ENCODE results near the gene PAPPA. TPM values are rescaled to one million over a fixed set of nuclear protein-coding genes. Genes with fewer than 3 reads are reported as not detected.
A peak's percentile ranks its signal among the peaks of the same experiment; 100 is the strongest.

Gene PAPPA
- total RNA-seq, 1 donor, result 56.5 TPM

DNA sequence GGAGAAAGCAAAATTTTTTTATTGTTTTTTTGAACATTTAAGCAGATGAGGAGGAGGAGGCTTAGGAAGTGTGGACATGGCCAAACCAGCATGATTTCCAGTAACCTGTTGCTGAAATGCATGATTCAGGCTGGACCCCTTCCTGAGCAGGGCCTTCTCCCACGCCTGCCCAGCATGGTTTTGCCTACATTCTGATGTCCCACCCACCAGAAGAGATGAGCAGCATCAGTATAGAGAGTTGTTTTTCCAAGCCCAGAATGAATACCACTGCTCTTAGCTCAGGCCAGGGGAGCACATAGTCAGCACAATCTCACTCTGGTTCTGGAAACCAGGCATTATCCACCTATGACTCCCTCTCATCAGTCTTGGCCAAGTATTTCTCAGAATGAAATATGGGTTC, 90.1 kb downstream of the PAPPA start:
- peaks cover 4% of the 10 kb centered on the region for H3K36me3 ChIP-seq (ENCODE audit: insufficient read depth, low read length)
- no peak overlapping the region for H3K4me3 ChIP-seq (ENCODE audit: insufficient read depth, low read length)
- H3K9me3 ChIP-seq (ENCODE audit: low read depth, low read length), result no peaks in the 10 kb centered on the region
- TF ChIP-seq, protein P1, sequence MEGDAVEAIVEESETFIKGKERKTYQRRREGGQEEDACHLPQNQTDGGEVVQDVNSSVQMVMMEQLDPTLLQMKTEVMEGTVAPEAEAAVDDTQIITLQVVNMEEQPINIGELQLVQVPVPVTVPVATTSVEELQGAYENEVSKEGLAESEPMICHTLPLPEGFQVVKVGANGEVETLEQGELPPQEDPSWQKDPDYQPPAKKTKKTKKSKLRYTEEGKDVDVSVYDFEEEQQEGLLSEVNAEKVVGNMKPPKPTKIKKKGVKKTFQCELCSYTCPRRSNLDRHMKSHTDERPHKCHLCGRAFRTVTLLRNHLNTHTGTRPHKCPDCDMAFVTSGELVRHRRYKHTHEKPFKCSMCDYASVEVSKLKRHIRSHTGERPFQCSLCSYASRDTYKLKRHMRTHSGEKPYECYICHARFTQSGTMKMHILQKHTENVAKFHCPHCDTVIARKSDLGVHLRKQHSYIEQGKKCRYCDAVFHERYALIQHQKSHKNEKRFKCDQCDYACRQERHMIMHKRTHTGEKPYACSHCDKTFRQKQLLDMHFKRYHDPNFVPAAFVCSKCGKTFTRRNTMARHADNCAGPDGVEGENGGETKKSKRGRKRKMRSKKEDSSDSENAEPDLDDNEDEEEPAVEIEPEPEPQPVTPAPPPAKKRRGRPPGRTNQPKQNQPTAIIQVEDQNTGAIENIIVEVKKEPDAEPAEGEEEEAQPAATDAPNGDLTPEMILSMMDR (IDR thresholded peaks at IDR 0.05; ENCODE audit: extremely low read depth, low read depth, low read length), result no peak
- H3K27me3 ChIP-seq (ENCODE audit: insufficient read depth, low read length), result no peaks in the 10 kb centered on the region
- H3K4me2 ChIP-seq (ENCODE audit: insufficient read depth, low read length), result no peak overlapping the region
- H3K79me2 ChIP-seq (ENCODE audit: insufficient read depth, low read length), result no peaks in the 10 kb centered on the region
- H2AFZ ChIP-seq (ENCODE audit: low read length), result no peak overlapping the region
- H3K4me1 ChIP-seq (ENCODE audit: insufficient read depth, low read length), result peaks cover 7% of the 10 kb centered on the region
- no peaks in the 10 kb centered on the region for H4K20me1 ChIP-seq (ENCODE audit: insufficient read depth, low read length)
- no peak for DNase-seq (ENCODE audit: insufficient read length, low spot score, missing footprints)
- H3K27ac ChIP-seq (ENCODE audit: low read depth, low read length), result no peak overlapping the region

DNA sequence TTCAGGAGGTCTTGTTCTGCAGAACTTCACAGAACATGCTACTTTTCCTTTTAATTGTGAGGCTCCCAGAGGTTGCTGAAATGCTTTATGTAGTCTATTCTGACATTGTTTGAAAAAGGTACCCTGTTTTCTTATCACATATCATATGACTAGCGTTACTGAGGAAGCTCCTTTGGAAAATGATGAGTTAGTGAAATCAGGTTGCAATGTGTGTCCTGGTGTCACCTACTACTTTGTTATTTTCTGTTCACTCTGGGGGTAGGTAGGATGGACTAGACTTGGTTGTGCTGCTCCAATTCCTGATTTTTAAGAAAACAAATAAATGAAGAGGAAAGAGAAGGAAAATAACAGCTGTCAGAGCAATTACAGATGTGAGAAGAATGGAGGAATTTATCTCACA, 93.7 kb downstream of the PAPPA start:
- Histone ChIP-seq H4K20me1 (ENCODE audit: insufficient read depth, low read length) (no peaks in the 10 kb centered on the region), H3K4me1 (ENCODE audit: insufficient read depth, low read length) (no peaks in the 10 kb centered on the region), H3K79me2 (ENCODE audit: insufficient read depth, low read length) (no peaks in the 10 kb centered on the region), H3K4me3 (ENCODE audit: insufficient read depth, low read length) (no peak overlapping the region), H3K9me3 (ENCODE audit: low read depth, low read length) (no peaks in the 10 kb centered on the region), H3K36me3 (ENCODE audit: insufficient read depth, low read length) (peaks cover 4% of the 10 kb centered on the region), H3K27ac (ENCODE audit: low read depth, low read length) (no peak overlapping the region), H2AFZ (ENCODE audit: low read length) (no peak overlapping the region), H3K4me2 (ENCODE audit: insufficient read depth, low read length) (no peak overlapping the region), H3K27me3 (ENCODE audit: insufficient read depth, low read length) (no peaks in the 10 kb centered on the region)
- DNase-seq (ENCODE audit: insufficient read length, low spot score, missing footprints), result no peak
- TF ChIP-seq, protein P1 (IDR thresholded peaks at IDR 0.05; ENCODE audit: extremely low read depth, low read depth, low read length), result no peak

DNA sequence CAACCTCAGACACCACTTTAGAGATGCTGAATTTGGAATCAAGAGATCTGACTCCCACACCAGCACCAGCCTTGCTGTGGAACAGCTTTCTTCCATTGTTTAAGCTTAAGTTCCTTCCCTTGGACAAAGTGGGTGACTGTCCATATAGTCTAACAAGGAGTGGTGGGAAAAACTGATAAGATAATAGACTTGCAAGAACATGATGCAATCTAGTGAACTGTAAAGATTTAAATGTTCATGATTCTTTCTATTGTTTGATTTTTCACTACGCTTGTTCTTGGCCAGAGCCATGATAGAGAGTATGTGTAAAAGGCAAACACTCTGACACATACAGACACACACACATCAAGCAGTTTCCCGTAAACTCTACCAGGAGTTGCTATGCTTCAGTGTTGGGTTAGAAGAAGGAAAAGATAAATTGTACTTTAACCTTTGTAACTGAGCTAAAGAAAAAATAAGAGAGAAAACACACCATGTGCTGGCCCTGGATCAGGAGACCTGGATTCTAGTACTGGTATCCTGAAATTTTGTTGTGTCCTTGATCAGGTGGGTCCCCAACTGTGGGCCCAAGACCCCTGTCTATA, 94.3 kb downstream of the PAPPA start:
- Histone ChIP-seq H3K79me2 (ENCODE audit: insufficient read depth, low read length) (no peaks in the 10 kb centered on the region), H4K20me1 (ENCODE audit: insufficient read depth, low read length) (no peaks in the 10 kb centered on the region), H3K9me3 (ENCODE audit: low read depth, low read length) (no peaks in the 10 kb centered on the region), H3K27me3 (ENCODE audit: insufficient read depth, low read length) (no peaks in the 10 kb centered on the region), H3K4me1 (ENCODE audit: insufficient read depth, low read length) (no peaks in the 10 kb centered on the region), H3K4me3 (ENCODE audit: insufficient read depth, low read length) (no peak overlapping the region), H3K4me2 (ENCODE audit: insufficient read depth, low read length) (no peak overlapping the region), H2AFZ (ENCODE audit: low read length) (no peak overlapping the region), H3K27ac (ENCODE audit: low read depth, low read length) (no peak overlapping the region), H3K36me3 (ENCODE audit: insufficient read depth, low read length) (no peaks in the 10 kb centered on the region)
- TF ChIP-seq, protein P1 (IDR thresholded peaks at IDR 0.05; ENCODE audit: extremely low read depth, low read depth, low read length), result no peak
- peak; percentile 0 for DNase-seq (ENCODE audit: insufficient read length, low spot score, missing footprints)

DNA sequence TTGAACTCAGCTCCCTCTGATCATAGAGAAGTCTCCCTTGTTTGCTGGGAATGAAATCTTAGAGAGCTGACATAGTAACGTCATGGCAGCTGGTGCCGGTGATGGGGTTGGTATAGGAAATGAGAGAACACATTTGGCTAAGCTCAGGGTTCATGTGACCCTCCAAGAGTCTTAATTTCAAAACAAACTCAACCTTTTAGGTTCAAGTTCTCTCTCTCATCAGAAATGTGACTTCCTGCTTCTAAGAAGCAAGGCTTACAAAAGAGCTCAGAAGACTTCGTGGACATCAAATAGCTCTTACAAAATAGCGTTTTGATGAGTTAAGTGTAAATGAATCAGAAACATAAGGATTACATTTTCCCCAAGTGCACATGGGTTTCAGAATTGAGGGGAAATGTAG, 97.3 kb downstream of the PAPPA start:
- H2AFZ ChIP-seq (ENCODE audit: low read length), result no peak overlapping the region
- H4K20me1 ChIP-seq (ENCODE audit: insufficient read depth, low read length), result no peaks in the 10 kb centered on the region
- H3K4me3 ChIP-seq (ENCODE audit: insufficient read depth, low read length), result no peak overlapping the region
- no peaks in the 10 kb centered on the region for H3K27me3 ChIP-seq (ENCODE audit: insufficient read depth, low read length)
- no peak overlapping the region for H3K4me2 ChIP-seq (ENCODE audit: insufficient read depth, low read length)
- H3K36me3 ChIP-seq (ENCODE audit: insufficient read depth, low read length), result no peaks in the 10 kb centered on the region
- DNase-seq (ENCODE audit: insufficient read length, low spot score, missing footprints), result peak; percentile 34
- no peaks in the 10 kb centered on the region for H3K4me1 ChIP-seq (ENCODE audit: insufficient read depth, low read length)
- TF ChIP-seq, protein P1 (IDR thresholded peaks at IDR 0.05; ENCODE audit: extremely low read depth, low read depth, low read length), result no peak
- H3K79me2 ChIP-seq (ENCODE audit: insufficient read depth, low read length), result no peaks in the 10 kb centered on the region
- H3K27ac ChIP-seq (ENCODE audit: low read depth, low read length), result no peak overlapping the region
- H3K9me3 ChIP-seq (ENCODE audit: low read depth, low read length), result no peaks in the 10 kb centered on the region
